ENCODE data around the gene AGO4. TPM values are rescaled to one million over a fixed set of nuclear protein-coding genes. Genes with fewer than 3 reads are reported as not detected.

The AGO4 gene
- 72.1 TPM for total RNA-seq (2013)
- polyA plus RNA-seq = 10 to 100 TPM; 20.0 to 46.9 (median 24.0) TPM
- 68.0 and 89.3 TPM in 2 replicates for polyA minus RNA-seq
- 44.6 to 201 (median 158) reads per million in 11 experiments for total RNA-seq

- H2AFZ ChIP-seq (ENCODE audit: insufficient read depth, low read depth, low read length, poor library complexity, severe bottlenecking) = peak within 1 kb of the TSS; percentile 81
- H3K4me3 Mint-ChIP-seq = peak within 1 kb of the TSS; percentile 93 to 99
- TF ChIP-seq CTCF (IDR thresholded peaks at IDR 0.05) = no peak
- peaks cover 76% of the 10 kb centered on the region for H3K79me2 ChIP-seq (ENCODE audit: insufficient read depth, low read length)
- no peaks in the 10 kb centered on the region for H3K9me3 Mint-ChIP-seq
- peaks cover 74 to 89% of the 10 kb centered on the region in 2 donors for H3K4me1 ChIP-seq (ENCODE audit: control insufficient read depth in 1 of 2, insufficient read depth in 2 of 2, low read length in 2 of 2)
- peak within 1 kb of the TSS; percentile 90 for H3K4me2 ChIP-seq (replicated peaks; ENCODE audit: extremely low read depth, low read length, poor library complexity, severe bottlenecking)
- H3K27ac Mint-ChIP-seq = peak within 1 kb of the TSS; percentile 92 to 100 (median 96)
- H3K36me3 Mint-ChIP-seq = peaks cover 0 to 2% of the 10 kb centered on the region in 2 donors
- peaks cover 80% of the 10 kb centered on the region for H3K4me1 Mint-ChIP-seq
- H3K36me3 ChIP-seq (replicated peaks in 1 of 2; ENCODE audit: control insufficient read depth in 1 of 2, insufficient read depth in 2 of 2, low read length in 2 of 2) = no peaks in the 10 kb centered on the region
- intact Hi-C loops (cut with micrococcal nuclease) = loop anchor here in 1 of 2 donors (10.0 kb wide), 1 partner anchor 127 kb away; the partner anchor contains the start of gene AGO3
- H3K4me3 ChIP-seq (replicated peaks in 1 of 3; ENCODE audit: low read depth in 2 of 3, low read length in 3 of 3) = peak within 1 kb of the TSS; percentile 85 to 96 (median 87)
- no peaks in the 10 kb centered on the region for H3K9me3 ChIP-seq (replicated peaks in 1 of 2; ENCODE audit: control insufficient read depth in 1 of 2, insufficient read depth in 1 of 2, low read length in 2 of 2)
- peak; percentile 23 to 27 (median 26) for DNase-seq
- H3K9ac ChIP-seq (ENCODE audit: insufficient read depth, low read length, poor library complexity, severe bottlenecking) = peak within 1 kb of the TSS; percentile 97
- H3K27me3 ChIP-seq (ENCODE audit: control insufficient read depth in 2 of 2, insufficient read depth in 2 of 2, low read length in 2 of 2) = no peaks in the 10 kb centered on the region
- H4K20me1 ChIP-seq (ENCODE audit: insufficient read depth, low read length) = no peaks in the 10 kb centered on the region
- H3K27ac ChIP-seq (ENCODE audit: low read depth in 1 of 2, low read length in 2 of 2) = peak within 1 kb of the TSS; percentile 92 to 94
- H3K27me3 Mint-ChIP-seq (ENCODE audit: low read depth in 3 of 3) = peaks cover 0 to under 1% (median 0%) of the 10 kb centered on the region in 3 donors
- WGBS (ENCODE audit: insufficient coverage) = 2% methylated on average over 97 of the region's 105 CpGs
Observed at GRCh38 chr1:35807614-35808449, at the start of gene AGO4. Gene AGO4 (plus strand): TSS chr1:35808016. CDS start chr1:35808417, 401 bp downstream.

GRCh38 chr1:35762141-35762540, 45.7 kb upstream of the AGO4 start:
- no peak overlapping the region for H3K4me2 ChIP-seq (replicated peaks; ENCODE audit: extremely low read depth, low read length, poor library complexity, severe bottlenecking)

More at GRCh38 chr1:35762141-35762540, 45.7 kb upstream of the AGO4 start:
- Mint-ChIP-seq H3K4me1 (peaks cover 16% of the 10 kb centered on the region), H3K27ac (peak overlapping the region in 2 of 7 donors; percentile 10 to 39), H3K27me3 (ENCODE audit: low read depth in 3 of 3) (peaks cover 0 to 2% (median 0%) of the 10 kb centered on the region in 3 donors), H3K9me3 (no peaks in the 10 kb centered on the region), H3K4me3 (no peak overlapping the region), H3K36me3 (peaks cover 27 to 46% of the 10 kb centered on the region in 2 donors)
- H2AFZ ChIP-seq (ENCODE audit: insufficient read depth, low read depth, low read length, poor library complexity, severe bottlenecking) = no peak overlapping the region
- WGBS (ENCODE audit: insufficient coverage) = no CpG with 5 or more reads among the region's 2 CpGs
- H3K27ac ChIP-seq (ENCODE audit: low read depth in 1 of 2, low read length in 2 of 2) = peak overlapping the region in 1 of 2 donors; percentile 39
- peaks cover 64% of the 10 kb centered on the region for H3K79me2 ChIP-seq (ENCODE audit: insufficient read depth, low read length)
- no peaks in the 10 kb centered on the region for H3K27me3 ChIP-seq (ENCODE audit: control insufficient read depth in 2 of 2, insufficient read depth in 2 of 2, low read length in 2 of 2)
- no peaks in the 10 kb centered on the region for H4K20me1 ChIP-seq (ENCODE audit: insufficient read depth, low read length)
- intact Hi-C loops (cut with micrococcal nuclease) = no loop called here
- no peaks in the 10 kb centered on the region for H3K9me3 ChIP-seq (replicated peaks in 1 of 2; ENCODE audit: control insufficient read depth in 1 of 2, insufficient read depth in 1 of 2, low read length in 2 of 2)
- H3K36me3 ChIP-seq (replicated peaks in 1 of 2; ENCODE audit: control insufficient read depth in 1 of 2, insufficient read depth in 2 of 2, low read length in 2 of 2) = peaks cover 9 to 46% of the 10 kb centered on the region in 2 donors
- peak in 1 of 3 donors; percentile 35 for DNase-seq
- H3K9ac ChIP-seq (ENCODE audit: insufficient read depth, low read length, poor library complexity, severe bottlenecking) = no peak overlapping the region
- H3K4me1 ChIP-seq (ENCODE audit: control insufficient read depth in 1 of 2, insufficient read depth in 2 of 2, low read length in 2 of 2) = no peaks in the 10 kb centered on the region
- no peak overlapping the region for H3K4me3 ChIP-seq (replicated peaks in 1 of 3; ENCODE audit: low read depth in 2 of 3, low read length in 3 of 3)
- no peak for TF ChIP-seq CTCF (IDR thresholded peaks at IDR 0.05)

Data from CD14-positive monocyte (primary cell).